ENCODE measurements around the gene TMEM209.
A peak's percentile ranks its signal among the peaks of the same experiment; 100 is the strongest.
"Not testable (repeated sequence)": the region's sequence is repeated elsewhere in the genome, so short reads cannot be mapped to it uniquely, and the experiment has no call there.

TMEM209 gene

DNA sequence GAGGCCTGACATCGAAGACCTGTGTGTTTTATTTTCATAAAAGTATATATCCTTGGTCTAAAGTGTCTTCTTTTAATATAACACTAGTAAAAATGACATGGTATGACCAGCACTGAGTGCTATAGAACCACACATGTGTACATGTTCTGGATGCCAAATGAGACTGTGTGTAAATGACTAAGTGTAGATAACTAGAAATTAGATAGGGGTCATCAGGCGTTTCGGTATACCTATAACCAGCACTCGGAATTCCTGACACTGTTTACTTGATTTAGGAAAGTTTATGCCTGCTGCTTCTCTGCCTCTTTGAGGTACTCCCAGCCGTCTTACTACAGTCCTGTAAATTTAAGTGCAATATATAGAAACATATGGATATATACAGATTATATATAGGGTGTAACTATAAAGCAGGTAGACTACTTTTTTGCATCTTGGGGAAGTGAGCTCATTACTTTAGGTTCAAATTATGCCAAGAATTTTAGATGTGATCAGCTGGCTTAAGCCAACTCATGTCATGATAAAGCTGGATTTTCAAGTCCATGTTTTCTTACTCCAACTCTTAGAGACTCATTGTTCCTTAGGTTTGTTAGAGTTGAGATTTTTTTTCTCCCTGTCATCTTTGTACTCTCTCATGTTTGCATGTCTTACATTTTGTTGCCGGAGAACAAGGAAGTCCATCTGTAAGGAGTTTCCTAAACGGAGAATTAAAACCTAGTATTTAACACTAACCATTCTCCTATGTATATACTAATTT, 72.0 kb downstream of the TMEM209 start:
- no peak overlapping the region for H3K4me3 Mint-ChIP-seq
- no peak overlapping the region for H3K27ac Mint-ChIP-seq
- no peaks in the 10 kb centered on the region for H3K9me3 Mint-ChIP-seq
- ATAC-seq (no peak), DNase-seq (no peak)
- H3K4me1 Mint-ChIP-seq = peaks cover 16% of the 10 kb centered on the region
- no peaks in the 10 kb centered on the region for H3K27me3 Mint-ChIP-seq

DNA sequence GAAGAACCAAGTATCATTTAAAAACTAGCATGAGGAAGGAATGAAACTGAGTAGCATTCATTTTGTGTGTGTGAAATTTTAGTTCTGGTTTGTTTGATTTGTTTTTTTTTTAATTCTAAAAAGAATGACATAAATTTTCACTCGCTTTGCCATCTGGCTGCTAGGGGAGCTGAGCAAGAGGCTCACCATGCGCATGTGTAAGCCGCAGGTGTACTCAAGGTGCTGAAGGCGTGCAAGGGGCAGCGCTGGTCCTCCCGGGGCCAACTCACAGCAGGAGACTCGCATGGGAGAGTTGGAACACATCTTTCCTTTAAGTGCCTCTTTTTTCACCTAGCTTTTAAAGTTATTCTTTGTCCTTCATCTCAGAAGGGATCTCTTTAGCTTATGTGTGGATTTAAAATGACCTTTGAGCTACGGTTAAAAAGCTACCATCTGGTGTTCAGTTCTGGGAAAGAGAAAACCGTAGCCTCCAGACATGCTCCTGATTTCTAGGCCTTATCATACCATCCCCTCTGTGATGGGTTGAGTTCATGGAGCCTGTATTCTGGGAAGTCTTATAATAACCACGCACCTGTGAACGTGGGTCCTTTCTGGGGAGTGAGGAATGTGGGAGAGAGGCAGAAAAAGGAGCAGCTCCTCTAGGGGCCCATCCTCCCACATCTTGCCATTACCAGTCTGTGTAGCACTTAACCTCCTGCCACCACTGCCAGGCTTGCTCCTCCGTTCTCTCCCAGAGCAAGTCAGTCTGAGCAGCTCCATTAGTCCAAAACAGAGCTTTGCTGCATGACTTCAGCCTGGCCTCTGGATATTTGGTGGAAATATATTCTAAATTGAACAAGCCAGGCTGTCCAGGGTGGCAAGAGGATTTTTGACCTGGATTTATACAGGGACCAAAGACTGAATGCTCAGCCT, 73.0 kb downstream of the TMEM209 start:
- Mint-ChIP-seq H3K9me3 (no peaks in the 10 kb centered on the region), H3K27ac (no peak overlapping the region), H3K4me3 (no peak overlapping the region), H3K27me3 (no peaks in the 10 kb centered on the region), H3K4me1 (peaks cover 16% of the 10 kb centered on the region)
- DNase-seq (no peak), ATAC-seq (no peak)

DNA sequence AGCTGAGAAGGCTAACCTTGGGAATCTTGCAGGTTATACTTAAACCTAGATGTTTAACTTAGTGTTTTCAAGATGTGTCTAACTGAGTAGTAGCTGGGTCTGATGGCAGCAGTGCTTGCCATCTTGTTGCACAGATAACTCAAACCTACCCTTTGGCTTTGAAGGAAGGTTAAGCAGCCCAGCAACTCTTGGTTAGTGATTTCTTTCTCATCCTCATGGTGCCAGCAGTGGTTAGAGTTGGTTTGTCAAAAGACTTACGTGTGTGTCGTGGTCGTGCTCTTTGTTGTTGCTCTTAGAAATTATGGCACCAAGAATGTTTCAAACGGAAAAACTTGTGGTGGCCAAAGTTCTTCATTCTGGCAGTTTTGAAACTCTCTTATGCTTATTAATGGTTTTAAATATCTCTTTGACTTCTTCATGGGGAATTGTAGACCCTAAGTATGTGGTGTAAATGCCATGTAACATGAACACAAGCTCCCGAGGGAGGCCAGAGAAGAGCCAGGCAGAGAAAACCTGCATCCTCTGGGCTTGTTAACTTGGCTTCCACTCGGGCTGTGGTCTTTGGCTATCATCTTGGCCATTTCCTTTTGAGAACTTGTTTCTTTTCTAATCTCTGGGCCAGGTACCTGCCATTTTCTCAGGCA, 73.9 kb downstream of the TMEM209 start:
- no peaks in the 10 kb centered on the region for H3K27me3 Mint-ChIP-seq
- peak overlapping the region in 1 of 2 donors; percentile 44 for H3K27ac Mint-ChIP-seq
- DNase-seq (no peak), ATAC-seq (no peak)
- peaks cover 16% of the 10 kb centered on the region for H3K4me1 Mint-ChIP-seq
- H3K9me3 Mint-ChIP-seq = no peaks in the 10 kb centered on the region
- no peak overlapping the region for H3K4me3 Mint-ChIP-seq

DNA sequence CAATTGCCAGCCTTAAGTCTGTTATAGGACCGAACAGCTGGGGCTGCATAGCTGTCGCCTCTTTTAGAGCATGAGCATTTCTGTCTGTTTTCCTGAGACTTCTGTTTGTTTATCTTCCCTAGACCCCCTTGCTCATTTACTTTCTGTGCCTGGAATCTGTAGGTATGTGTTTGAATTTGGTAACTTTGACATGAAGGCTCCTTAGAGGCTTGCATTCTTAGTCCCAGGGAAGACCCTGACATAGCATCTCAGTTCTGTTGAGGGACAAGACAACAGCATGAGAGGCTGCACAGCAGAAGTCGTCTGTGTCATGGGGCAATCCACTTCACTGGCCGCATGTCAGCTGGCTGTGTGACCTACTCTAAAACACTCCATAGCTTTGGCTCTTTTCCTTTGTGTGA, 76.2 kb downstream of the TMEM209 start:
- no peaks in the 10 kb centered on the region for H3K27me3 Mint-ChIP-seq
- H3K4me1 Mint-ChIP-seq = peaks cover 6% of the 10 kb centered on the region
- DNase-seq (no peak), ATAC-seq (no peak)
- no peak overlapping the region for H3K27ac Mint-ChIP-seq
- no peaks in the 10 kb centered on the region for H3K9me3 Mint-ChIP-seq
- H3K4me3 Mint-ChIP-seq = no peak overlapping the region

DNA sequence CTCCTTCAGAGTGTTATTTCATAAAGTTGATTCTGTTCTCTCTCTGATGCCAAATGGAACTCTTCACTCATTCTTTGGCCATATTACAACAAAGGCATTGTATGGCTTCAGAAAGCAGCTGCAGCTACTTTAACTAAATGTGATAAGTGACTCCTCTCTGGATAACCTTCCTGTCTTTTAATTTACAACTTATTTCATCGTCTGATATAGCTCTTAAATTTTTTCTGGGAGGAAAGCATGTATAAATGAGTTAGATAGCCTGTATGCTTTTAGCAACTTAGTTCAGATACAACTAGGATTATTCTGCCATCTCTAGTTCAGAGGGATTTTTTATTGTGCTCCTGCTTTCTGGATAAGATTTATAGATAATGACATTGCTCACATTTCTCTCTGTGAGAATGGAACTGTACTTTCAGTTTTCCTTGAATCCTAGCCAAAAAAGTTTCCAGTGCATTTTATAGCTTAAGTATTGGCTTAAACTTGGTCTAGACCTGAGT, 77.3 kb downstream of the TMEM209 start:
- no peaks in the 10 kb centered on the region for H3K9me3 Mint-ChIP-seq
- ATAC-seq (no peak), DNase-seq (no peak)
- H3K4me1 Mint-ChIP-seq = peaks cover 6% of the 10 kb centered on the region
- H3K27ac Mint-ChIP-seq = no peak overlapping the region
- H3K4me3 Mint-ChIP-seq = no peak overlapping the region
- no peaks in the 10 kb centered on the region for H3K27me3 Mint-ChIP-seq

DNA sequence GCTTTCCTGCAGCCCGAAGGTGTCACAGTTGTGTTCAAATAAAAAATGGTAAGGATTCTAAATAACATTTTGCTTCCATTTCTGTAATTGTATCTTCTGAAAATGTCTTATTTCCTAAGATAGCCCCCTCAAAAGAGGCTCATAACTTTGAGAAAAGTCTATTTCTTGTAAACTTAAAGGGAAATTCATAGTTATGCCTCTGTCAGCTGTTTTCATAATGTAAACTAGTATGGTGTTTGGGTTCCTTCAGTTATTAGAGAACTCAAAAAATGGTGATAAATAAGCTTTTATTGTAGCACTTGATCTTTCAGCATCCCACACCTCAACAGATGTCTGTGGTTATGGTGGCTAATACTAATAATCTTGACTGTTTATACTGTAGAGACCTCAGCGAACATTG, 77.8 kb downstream of the TMEM209 start:
- Mint-ChIP-seq H3K4me1 (peaks cover 6% of the 10 kb centered on the region), H3K27ac (no peak overlapping the region)
- no peak for DNase-seq

DNA sequence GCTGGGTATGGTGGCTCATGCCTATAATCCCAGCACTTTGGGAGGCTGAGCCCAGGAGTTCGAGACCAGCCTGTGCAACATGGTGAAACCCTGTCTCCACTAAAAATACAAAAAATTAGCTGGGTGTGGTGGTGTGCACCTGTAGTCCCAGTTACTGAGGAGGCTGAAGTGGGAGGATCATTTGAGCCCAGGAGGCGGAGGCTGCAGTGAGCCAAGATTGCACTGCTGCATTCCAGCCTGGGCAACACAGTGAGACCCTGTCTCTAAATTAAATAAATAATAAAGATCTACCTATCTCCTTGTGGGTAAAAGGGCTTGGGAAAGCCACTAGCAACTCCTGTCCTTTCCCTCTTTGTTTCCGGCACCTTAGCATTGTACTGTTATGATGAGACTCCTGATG, 78.4 kb downstream of the TMEM209 start:
- H3K27ac Mint-ChIP-seq, H3K27me3 Mint-ChIP-seq, DNase-seq, ATAC-seq, H3K4me3 Mint-ChIP-seq, H3K9me3 Mint-ChIP-seq, H3K4me1 Mint-ChIP-seq: not testable (repeated sequence)

More for the DNA sequence above, 77.8 kb downstream of the TMEM209 start:
- Mint-ChIP-seq H3K9me3 (no peaks in the 10 kb centered on the region), H3K27me3 (no peaks in the 10 kb centered on the region), H3K4me3 (no peak overlapping the region)
- no peak for ATAC-seq

DNA sequence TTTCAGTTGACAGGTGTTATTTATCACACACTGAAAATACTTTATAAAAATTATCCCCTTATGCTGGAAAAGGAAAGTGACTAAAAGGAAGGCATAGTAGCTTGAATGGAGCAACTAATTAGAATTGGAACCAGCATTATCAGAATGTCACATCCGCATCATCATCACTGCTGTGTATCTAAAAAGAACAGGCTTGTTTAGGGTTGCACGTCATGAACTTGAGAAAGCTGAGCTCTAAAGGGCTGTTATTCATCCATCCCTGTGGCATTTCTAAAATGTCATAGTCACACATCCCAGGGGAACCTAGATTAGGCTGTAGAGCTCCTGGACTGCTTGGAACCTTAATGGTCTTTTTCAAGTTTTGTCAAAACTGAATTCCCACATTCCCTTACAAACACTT, 80.5 kb downstream of the TMEM209 start:
- Mint-ChIP-seq H3K9me3 (no peaks in the 10 kb centered on the region), H3K4me1 (peaks cover 6% of the 10 kb centered on the region), H3K4me3 (no peak overlapping the region), H3K27ac (no peak overlapping the region), H3K27me3 (no peaks in the 10 kb centered on the region)
- no peak for DNase-seq
- ATAC-seq = no peak

DNA sequence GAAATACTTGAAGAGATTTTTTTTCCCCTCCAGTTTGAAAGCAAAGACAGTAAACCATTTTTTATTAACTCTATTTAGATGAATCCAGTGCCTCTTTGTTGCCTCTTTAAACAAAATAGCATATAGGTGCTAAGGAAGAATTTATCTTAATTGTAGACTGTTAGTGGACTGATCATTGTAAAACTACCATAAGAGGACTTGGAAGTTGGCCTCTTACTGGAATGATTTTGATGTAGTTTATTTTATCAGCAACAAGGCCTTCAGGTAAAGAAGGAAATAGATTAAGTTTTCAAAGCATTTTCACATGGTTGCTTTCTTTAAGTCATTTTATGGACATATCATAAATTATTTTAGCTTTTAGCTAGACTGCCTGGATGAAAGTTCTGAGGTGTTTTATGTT, 81.7 kb downstream of the TMEM209 start:
- ATAC-seq = no peak
- Mint-ChIP-seq H3K4me3 (no peak overlapping the region), H3K27ac (no peak overlapping the region), H3K27me3 (no peaks in the 10 kb centered on the region), H3K9me3 (no peaks in the 10 kb centered on the region), H3K4me1 (peaks cover 6% of the 10 kb centered on the region)
- DNase-seq = no peak

DNA sequence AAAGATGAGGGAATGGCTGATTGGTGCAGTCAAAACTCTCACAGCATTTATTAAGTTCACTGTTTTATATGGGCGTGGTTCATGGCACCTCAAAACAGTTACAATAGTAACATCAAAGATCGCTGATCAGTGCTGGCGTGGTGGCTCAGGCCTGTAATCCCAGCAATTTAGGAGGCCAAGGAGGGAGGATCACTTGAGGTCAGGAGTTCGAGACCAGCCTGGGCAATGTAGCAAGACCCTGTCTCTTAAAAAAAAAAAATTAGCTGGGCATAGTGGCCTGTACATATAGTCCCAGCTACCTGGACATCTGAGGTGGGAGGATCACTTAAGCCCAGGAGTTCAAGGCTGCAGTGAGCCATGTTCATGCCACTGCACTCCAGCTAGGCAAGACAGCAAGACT, 86.4 kb downstream of the TMEM209 start:
- H3K4me3 Mint-ChIP-seq = no peak overlapping the region
- ATAC-seq (no peak), DNase-seq (no peak)
- no peaks in the 10 kb centered on the region for H3K27me3 Mint-ChIP-seq
- no peak overlapping the region for H3K27ac Mint-ChIP-seq
- peaks cover 6% of the 10 kb centered on the region for H3K4me1 Mint-ChIP-seq
- H3K9me3 Mint-ChIP-seq = no peaks in the 10 kb centered on the region

DNA sequence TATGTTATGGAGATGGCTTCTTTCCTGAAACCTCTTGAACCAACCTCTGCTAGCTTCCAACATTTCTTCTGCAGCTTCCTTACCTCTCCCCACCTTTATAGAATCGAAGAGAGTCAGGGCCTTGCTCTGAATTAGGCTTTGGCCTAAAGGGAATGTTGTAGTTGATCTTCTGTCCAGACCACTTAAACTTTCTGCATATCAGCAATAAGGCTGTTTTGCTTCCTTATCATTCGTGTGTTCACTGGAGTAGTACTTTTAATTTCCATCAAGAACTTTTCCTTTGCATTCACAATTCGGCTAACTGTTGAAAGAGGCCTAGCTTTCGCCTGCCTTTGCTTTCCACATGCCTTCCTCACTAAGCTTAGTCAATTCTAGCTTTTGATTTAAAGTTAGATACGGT, 86.9 kb downstream of the TMEM209 start:
- H3K4me1 Mint-ChIP-seq = peaks cover 6% of the 10 kb centered on the region

DNA sequence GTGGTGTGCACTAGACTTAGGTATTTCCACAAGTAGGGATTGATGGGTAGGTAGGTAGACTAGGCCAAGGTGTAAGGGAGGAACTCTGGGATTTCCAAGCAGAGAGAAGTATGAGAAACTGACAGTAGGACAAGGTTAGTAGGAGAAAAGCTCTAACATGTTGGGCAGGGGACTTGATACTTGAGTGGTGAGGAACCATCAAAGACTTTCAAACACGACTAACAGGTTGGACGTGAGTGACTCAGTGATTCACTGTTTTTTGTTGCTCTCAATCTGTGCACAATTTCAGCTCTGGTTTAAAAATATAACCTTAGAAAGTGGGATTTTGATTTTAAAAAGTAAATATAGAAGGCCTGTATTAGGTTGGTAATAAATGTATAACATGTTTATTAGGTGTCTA, 90.4 kb downstream of the TMEM209 start:
- Mint-ChIP-seq H3K27ac (no peak overlapping the region), H3K4me3 (no peak overlapping the region)
- no peak for ATAC-seq

More for the DNA sequence above, 86.9 kb downstream of the TMEM209 start:
- no peak overlapping the region for H3K4me3 Mint-ChIP-seq
- H3K27me3 Mint-ChIP-seq = no peaks in the 10 kb centered on the region
- ATAC-seq = no peak
- H3K27ac Mint-ChIP-seq = no peak overlapping the region
- no peaks in the 10 kb centered on the region for H3K9me3 Mint-ChIP-seq
- no peak for DNase-seq

More for the DNA sequence above, 90.4 kb downstream of the TMEM209 start:
- no peaks in the 10 kb centered on the region for H3K9me3 Mint-ChIP-seq
- no peaks in the 10 kb centered on the region for H3K27me3 Mint-ChIP-seq
- no peaks in the 10 kb centered on the region for H3K4me1 Mint-ChIP-seq
- no peak for DNase-seq

Data from stimulated activated naive CD8-positive, alpha-beta T cell treated with anti-CD3 and anti-CD28 coated beads, Interleukin-15, amount 100 ng/mL, for 72 hours (primary cell).